Measurements from ENCODE around the gene ISOC1.

Gene ISOC1

GRCh38 chr5:129125819-129126218 is 31.3 kb downstream of the ISOC1 start:
- no peak for DNase-seq (ENCODE audit: low spot score)

GRCh38 chr5:129133553-129133952 is 39.0 kb downstream of the ISOC1 start:
- no peak for DNase-seq (ENCODE audit: low spot score)

- no peak for DNase-seq (ENCODE audit: low spot score)
These were observed 41.1 kb downstream of the ISOC1 start for GRCh38 chr5:129135633-129136032.

GRCh38 chr5:129137637-129138036 is 43.1 kb downstream of the ISOC1 start:
- no peak for DNase-seq (ENCODE audit: low spot score)

GRCh38 chr5:129141078-129141477 is 46.5 kb downstream of the ISOC1 start:
- no peak for DNase-seq (ENCODE audit: low spot score)

- no peak for DNase-seq (ENCODE audit: low spot score)
These were observed 47.1 kb downstream of the ISOC1 start for GRCh38 chr5:129141696-129142095.

GRCh38 chr5:129155876-129156275 is 61.3 kb downstream of the ISOC1 start:
- no peak for DNase-seq (ENCODE audit: low spot score)

GRCh38 chr5:129161830-129162229 is 67.3 kb downstream of the ISOC1 start:
- DNase-seq (ENCODE audit: low spot score): no peak

Measured in AG08395 (cell line).